AG04450 (cell line): Measurements from ENCODE around the gene CELF5. TPM values are rescaled to one million over a fixed set of nuclear protein-coding genes. Genes with fewer than 3 reads are reported as not detected.

Source experiments
- CTCF ChIA-PET: fragments of 300-600, 350-600 bp; formaldehyde crosslinking; extraction: SDS; loops from one replicate; lab custom pipeline; 2022; ENCODE audit warnings: antibody characterized with exemption, inconsistent platforms; lab: Charles Lee
- POLR2A ChIA-PET: fragments of 350-600 bp; formaldehyde crosslinking; extraction: SDS; loops from one replicate; lab custom pipeline; 2021; ENCODE audit warnings: antibody characterized with exemption, inconsistent platforms; lab: Yijun Ruan, JAX
- DNase-seq: peaks from one replicate; pipeline ENCODE4 v3.0.0-alpha.2; 2011; ENCODE audit warnings: low read depth, low spot score
- H3K27ac ChIP-seq: one replicate; pipeline ENCODE4 v1.5.1; 2012; ENCODE audit warnings: low read depth, low read length, control low read depth
- H3K27me3 ChIP-seq: one replicate; pipeline ENCODE4 v1.6.0; 2012; ENCODE audit warnings: low read length; ENCODE audit not compliant: control insufficient read depth, insufficient read depth
- H3K4me3 ChIP-seq: 2 replicates; pipeline ENCODE4 v1.5.1; 2011; ENCODE audit warnings: mild to moderate bottlenecking, low read depth, low read length, control low read depth
- H3K9me3 ChIP-seq: 2 replicates; pipeline ENCODE4 v1.5.1; 2012; ENCODE audit warnings: low read length; ENCODE audit not compliant: control insufficient read depth, insufficient read depth
- CTCF ChIP-seq: IDR thresholded peaks from 2 replicates; pipeline ENCODE4 v1.5.1; 2011; ENCODE audit warnings: low read depth, low read length, control low read depth, inconsistent platforms
- polyA plus RNA-seq: library from polyadenylated mRNA; depleted of rRNA; stranded (reverse); fragments of >200 nt; gene quantifications from 2 replicates; pipeline ENCODE4 v1.2.3, GENCODE V29; 2011

The CELF5 gene
- polyA plus RNA-seq, 1 experiment = not detected

GRCh38 chr19:3302755-3303154 lies 78.3 kb downstream of the CELF5 start:
- no peak overlapping the region for H3K4me3 ChIP-seq
- no peak for TF ChIP-seq CTCF
- H3K27ac ChIP-seq = no peak overlapping the region
- peaks cover 6% of the 10 kb centered on the region for H3K9me3 ChIP-seq
- ChIA-PET POLR2A (no interaction called here), CTCF (interaction anchor here (0.6 to 1.2 kb wide), 5 partner anchors 170 to 1477 kb away, joined by 3 to 7 read pairs (median 4); no protein-coding TSS in a partner anchor)
- DNase-seq = no peak
- peaks cover 9% of the 10 kb centered on the region for H3K27me3 ChIP-seq

- Histone ChIP-seq H3K9me3 (peaks cover 11% of the 10 kb centered on the region), H3K4me3 (no peak overlapping the region), H3K27ac (no peak overlapping the region), H3K27me3 (peaks cover 14% of the 10 kb centered on the region)
- DNase-seq = peak; percentile 32
- peak; percentile 88 for TF ChIP-seq CTCF
- ChIA-PET CTCF (interaction anchor here (0.5 to 3.6 kb wide), 38 partner anchors 9 to 1340 kb away, joined by 3 to 64 read pairs (median 4); partner anchors contain the start of genes DOHH and SMIM44), POLR2A (interaction anchor here (0.6 to 0.8 kb wide), 2 partner anchors 166 to 350 kb away, joined by 3 read pairs; no protein-coding TSS in a partner anchor)
Observed at GRCh38 chr19:3304871-3305423, 80.5 kb downstream of the CELF5 start.

GRCh38 chr19:3309724-3310123 lies 85.3 kb downstream of the CELF5 start:
- CTCF ChIA-PET = no interaction called here
- H3K9me3 ChIP-seq = peaks cover 5% of the 10 kb centered on the region; the same call in 1 of the 2 replicates

GRCh38 chr19:3310280-3310679 lies 85.8 kb downstream of the CELF5 start:
- no peak overlapping the region for H3K4me3 ChIP-seq
- no peak for TF ChIP-seq CTCF
- DNase-seq = no peak
- H3K9me3 ChIP-seq = peaks cover 7% of the 10 kb centered on the region; the same call in 1 of the 2 replicates
- ChIA-PET CTCF (no interaction called here), POLR2A (no interaction called here)
- H3K27me3 ChIP-seq = peaks cover 18% of the 10 kb centered on the region
- H3K27ac ChIP-seq = no peak overlapping the region

More at GRCh38 chr19:3309724-3310123, 85.3 kb downstream of the CELF5 start:
- Histone ChIP-seq H3K4me3 (no peak overlapping the region), H3K27ac (no peak overlapping the region), H3K27me3 (peaks cover 18% of the 10 kb centered on the region)
- DNase-seq = no peak
- no peak for TF ChIP-seq CTCF
- POLR2A ChIA-PET = no interaction called here

GRCh38 chr19:3310711-3311110 lies 86.2 kb downstream of the CELF5 start:
- H3K4me3 ChIP-seq = no peak overlapping the region
- peaks cover 7% of the 10 kb centered on the region; the same call in 1 of the 2 replicates for H3K9me3 ChIP-seq
- CTCF ChIA-PET = no interaction called here
- no peak for DNase-seq
- TF ChIP-seq CTCF = no peak
- POLR2A ChIA-PET = no interaction called here
- no peak overlapping the region for H3K27ac ChIP-seq
- peaks cover 18% of the 10 kb centered on the region for H3K27me3 ChIP-seq
